M059J (cell line): ENCODE measurements around the gene TIPARP. TPM values are rescaled to one million over a fixed set of nuclear protein-coding genes. Genes with fewer than 3 reads are reported as not detected.

ENCODE experiments used
- DNase-seq: peaks from one replicate; pipeline ENCODE4 v3.0.0-alpha.2; 2012; ENCODE audit warnings: low read depth
- total RNA-seq: library from RNA; depleted of rRNA; stranded (reverse); fragments of >200 nt; shearing (Covaris generic); gene quantifications from 2 replicates; pipeline ENCODE4 v1.2.3, GENCODE V29; 2014

TIPARP gene
- total RNA-seq, 1 experiment from 2014 or later, result 110 TPM

- peak; percentile 58 for DNase-seq
Measured at GRCh38 chr3:156676768-156677479, 2.5 kb downstream of the TIPARP start.

GRCh38 chr3:156677536-156677935 is 3.1 kb downstream of the TIPARP start:
- DNase-seq, result peak; percentile 49

- DNase-seq, result no peak
Measured at GRCh38 chr3:156678197-156678596, 3.8 kb downstream of the TIPARP start.

DNA sequence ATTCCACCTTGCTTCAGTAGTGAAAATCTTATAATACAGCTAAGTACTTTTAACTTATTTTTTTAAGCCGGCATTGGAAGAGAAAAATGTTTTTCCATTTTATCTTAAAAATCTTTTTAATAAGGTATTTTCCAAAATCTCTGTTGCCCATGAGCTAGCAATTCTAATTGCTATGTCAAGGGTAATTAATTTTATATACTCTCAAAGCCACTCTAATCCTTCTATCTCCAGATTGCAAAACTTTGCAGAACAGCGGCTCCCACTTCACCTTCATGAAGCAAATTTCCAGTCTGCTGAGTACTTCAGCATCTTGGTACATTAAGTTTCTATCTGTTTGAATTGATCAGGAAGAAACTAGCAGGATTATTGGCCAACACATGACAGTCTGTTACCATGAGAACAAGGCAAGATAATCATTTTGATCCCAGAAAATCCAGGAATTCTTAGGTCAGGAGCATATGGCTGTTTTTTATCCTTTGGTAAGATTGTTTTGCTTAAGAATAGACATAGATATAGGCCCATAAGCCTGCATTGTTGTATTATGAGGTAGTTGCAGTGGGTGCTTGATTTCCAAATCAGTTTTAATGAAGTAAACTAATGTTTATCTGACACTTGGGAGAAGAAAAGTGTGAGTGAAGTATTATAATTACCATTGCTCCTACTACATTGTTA is 6.0 kb downstream of the TIPARP start:
- no peak for DNase-seq

GRCh38 chr3:156681002-156681401 is 6.6 kb downstream of the TIPARP start:
- peak; percentile 99 for DNase-seq

DNA sequence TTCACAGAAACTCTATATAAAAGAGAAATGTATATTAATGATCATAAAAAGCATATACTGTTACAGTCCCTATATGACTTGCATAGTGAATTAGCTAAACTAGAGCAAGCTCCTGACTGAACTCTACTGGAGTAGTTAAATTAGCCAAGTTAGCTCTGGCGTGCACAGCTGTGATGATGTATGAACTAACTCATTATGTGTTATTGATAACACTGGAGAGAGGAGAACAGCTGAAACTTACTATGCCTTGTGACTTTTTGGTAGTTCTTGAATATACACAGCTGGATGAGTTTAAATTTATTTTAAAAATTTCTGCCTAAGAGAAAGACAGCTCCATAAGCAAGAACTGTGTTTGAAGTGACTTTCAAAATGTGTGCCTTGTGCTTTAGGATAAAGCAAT is 8.1 kb downstream of the TIPARP start:
- DNase-seq, result no peak

DNA sequence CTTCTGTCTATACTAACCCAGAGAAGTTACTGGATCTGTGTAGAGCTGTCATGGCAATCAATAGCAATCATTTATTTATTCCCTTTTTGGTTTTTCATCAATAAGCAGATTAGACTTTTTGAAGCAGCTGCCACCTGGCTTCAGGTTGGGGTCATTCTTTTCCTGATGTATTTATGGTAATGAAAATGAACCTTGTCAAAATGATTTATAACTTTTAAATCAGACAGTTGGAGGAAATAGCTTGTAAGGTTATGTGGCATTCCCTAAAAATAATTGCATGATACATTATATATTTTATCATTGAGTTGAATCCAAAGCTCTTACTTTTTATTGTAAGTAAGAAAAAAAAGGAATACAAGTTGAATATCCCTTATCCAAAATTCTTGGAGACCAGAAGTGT is 8.6 kb downstream of the TIPARP start:
- DNase-seq, result no peak

- DNase-seq, result peak; percentile 53
Measured at GRCh38 chr3:156685198-156685597, 10.8 kb downstream of the TIPARP start.

GRCh38 chr3:156685752-156686151 is 11.4 kb downstream of the TIPARP start:
- DNase-seq, result peak; percentile 62

- no peak for DNase-seq
Measured at GRCh38 chr3:156687023-156687422, 12.6 kb downstream of the TIPARP start.

DNA sequence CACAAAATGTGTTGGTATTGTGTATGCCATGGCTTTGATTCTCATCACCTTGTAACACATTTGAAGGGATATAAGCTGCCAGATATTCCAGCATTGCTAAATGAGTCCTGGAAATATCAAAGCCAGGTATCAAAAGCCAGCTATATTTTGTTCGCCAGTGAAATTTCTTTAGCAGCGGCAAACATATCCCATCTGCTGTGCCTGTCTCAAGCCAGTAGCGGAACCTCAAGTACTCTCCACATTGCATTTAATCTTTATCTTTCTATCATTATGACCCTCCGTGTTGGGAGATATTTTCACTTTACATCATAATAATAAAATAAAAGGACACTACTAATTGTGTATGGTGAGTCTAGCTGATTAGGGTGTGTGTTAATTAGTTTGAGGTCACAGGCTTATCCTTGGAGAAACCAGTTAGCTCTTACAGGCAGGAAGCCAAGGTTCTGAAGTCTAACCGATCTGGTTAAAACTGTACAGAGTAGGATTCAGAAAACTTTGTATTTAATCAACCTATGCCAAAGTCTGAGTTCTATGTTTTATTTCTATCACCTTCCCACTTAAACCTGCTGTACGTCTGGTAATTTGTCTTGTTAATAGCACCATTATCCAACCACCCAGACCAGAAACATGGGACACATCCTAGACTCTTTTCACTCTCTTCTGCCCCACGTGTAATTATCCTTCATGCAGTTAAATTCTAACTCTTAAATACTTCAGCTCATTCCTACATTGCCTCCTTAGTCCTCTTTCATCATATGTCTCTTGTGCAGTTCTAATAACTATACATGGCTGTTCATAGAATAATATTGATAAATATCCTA is 14.5 kb downstream of the TIPARP start:
- no peak for DNase-seq

DNA sequence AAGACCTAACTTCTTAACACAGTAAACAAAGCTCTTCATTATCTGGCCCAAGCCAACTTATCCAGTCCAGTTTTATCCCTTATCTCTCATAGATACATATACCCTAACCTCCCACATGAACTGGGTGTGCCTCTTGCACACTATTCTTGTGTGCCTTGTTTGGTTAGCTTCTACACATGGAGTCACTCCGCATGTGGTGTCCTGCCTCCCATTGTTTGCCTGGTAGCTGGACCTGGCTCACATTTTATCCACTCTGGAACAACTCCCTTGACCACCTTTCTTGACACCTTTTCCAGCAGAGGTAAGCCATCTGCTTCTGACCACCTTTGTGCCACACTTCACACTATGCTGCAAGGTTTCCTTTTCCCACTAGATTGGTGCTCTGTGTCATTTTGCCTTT is 15.2 kb downstream of the TIPARP start:
- DNase-seq, result no peak

GRCh38 chr3:156691920-156692319 is 17.5 kb downstream of the TIPARP start:
- peak; percentile 86 for DNase-seq

DNA sequence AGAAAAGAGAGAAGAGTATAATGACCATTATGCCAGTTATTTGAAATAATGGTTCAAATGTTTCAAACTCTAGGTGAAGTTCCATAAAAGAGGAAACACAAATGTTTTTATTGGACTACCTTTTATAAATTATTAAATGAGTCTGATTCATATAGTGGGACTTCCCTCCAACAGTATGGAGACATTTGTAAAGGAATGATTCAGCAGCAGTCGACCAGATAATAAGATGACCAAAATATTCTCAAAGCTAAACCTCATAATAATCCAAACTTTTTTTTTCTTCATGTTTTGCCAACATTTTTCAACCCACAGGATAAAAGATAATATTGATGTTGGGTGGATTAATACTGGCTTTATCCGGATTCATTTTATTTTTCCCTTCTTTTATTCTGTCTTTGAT is 18.8 kb downstream of the TIPARP start:
- peak; percentile 66 for DNase-seq

DNA sequence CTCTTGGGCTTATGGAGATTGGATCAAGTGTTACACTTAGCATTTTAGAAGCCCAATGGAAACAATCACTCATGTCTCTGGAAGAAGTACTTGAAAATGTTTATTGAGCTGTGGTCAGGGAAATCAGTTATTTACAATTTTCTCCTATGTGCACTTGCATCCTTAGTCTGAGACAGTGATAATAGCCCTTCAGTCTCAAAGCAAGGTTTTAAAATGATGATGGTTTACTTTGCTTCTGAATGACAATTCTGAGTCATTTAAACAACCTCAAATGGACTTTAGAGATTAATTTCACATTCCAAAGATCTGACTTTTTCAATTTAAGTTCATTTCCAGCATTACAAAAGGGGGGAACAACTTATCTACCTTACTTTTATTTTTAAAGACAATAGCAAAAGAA is 20.1 kb downstream of the TIPARP start:
- DNase-seq, result peak; percentile 87

GRCh38 chr3:156702367-156702766 is 28.0 kb downstream of the TIPARP start:
- no peak for DNase-seq

DNA sequence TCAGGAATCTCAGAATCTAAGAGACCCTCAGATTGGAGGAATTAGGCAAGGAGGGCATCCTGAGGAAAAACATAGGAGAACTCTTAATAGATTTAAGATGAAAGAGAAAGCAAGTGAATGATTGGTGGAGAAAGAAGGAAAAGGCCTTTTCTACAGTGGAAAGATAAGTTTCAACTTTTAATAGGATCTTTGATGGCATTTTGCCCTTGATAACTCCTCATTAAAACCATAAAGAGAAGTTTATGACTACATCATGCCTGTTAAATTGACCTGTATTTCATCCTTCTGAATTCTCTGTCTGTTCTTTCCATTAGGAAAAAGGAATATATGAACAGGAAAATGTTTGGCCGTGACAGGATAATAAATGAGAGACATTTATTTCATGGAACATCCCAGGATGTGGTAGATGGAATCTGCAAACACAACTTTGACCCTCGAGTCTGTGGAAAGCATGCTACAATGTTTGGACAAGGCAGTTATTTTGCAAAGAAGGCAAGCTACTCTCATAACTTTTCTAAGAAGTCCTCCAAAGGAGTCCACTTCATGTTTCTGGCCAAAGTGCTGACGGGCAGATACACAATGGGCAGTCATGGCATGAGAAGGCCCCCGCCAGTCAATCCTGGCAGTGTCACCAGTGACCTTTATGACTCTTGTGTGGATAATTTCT is 30.1 kb downstream of the TIPARP start:
- no peak for DNase-seq

- DNase-seq, result peak; percentile 58
Measured at GRCh38 chr3:156705761-156706616, 31.6 kb downstream of the TIPARP start.

GRCh38 chr3:156707588-156707987 is 33.2 kb downstream of the TIPARP start:
- no peak for DNase-seq

DNA sequence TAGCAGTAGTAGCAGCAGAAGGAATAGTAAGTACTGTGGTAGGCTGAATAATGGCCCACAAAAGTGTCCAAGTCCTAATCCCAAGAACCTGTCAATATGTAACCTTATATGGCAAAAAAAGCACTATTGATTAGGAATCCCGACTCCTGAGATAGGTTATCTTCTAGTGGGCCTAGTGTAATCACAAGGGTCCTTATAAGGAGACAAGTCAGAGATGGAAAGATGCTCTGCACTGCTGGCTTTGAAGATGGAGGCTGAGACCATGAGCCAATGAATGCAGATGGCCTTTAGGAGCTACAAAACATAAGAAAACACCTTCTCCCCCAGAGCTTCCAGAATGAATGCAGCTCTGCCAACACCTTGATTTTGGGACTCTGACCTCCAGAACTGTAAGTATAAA is 36.0 kb downstream of the TIPARP start:
- no peak for DNase-seq

GRCh38 chr3:156711113-156711512 is 36.7 kb downstream of the TIPARP start:
- DNase-seq, result no peak
